ENCODE data around the gene TYRO3. TPM values are rescaled to one million over a fixed set of nuclear protein-coding genes. Genes with fewer than 3 reads are reported as not detected.
A peak's percentile ranks its signal among the peaks of the same experiment; 100 is the strongest.

TYRO3 gene
- total RNA-seq (2014; rRNA removed; shearing (Covaris generic)) = 5.2 and 7.5 TPM in 2 replicates
- 7.9 and 8.8 TPM in 2 replicates for polyA plus RNA-seq (2016; fragmentation: Nextera tagmentation; extraction: Ambion mirVana)

- H3K27me3 ChIP-seq (replicated peaks; ENCODE audit: insufficient read depth) = no peaks in the 10 kb centered on the region
- H3F3A ChIP-seq (ENCODE audit: insufficient read depth) = peaks cover 13% of the 10 kb centered on the region
- TF ChIP-seq EZH2 (IDR thresholded peaks at IDR 0.05; ENCODE audit: insufficient read depth, poor library complexity, severe bottlenecking) (no peak), EZH2phosphoT487 (IDR thresholded peaks at IDR 0.05; ENCODE audit: insufficient read depth, low read depth) (no peak)
- H3K79me2 ChIP-seq (ENCODE audit: insufficient read depth) = no peaks in the 10 kb centered on the region
- H3K9ac ChIP-seq = peak within 1 kb of the TSS; percentile 69
- peak within 1 kb of the TSS; percentile 85 for H3K4me2 ChIP-seq (ENCODE audit: unreplicated experiment)
- no peaks in the 10 kb centered on the region for H3K36me3 ChIP-seq (ENCODE audit: low read depth)
- H3K27ac ChIP-seq = peak within 1 kb of the TSS; percentile 3; the same call in 1 of the 2 replicates
- no peaks in the 10 kb centered on the region for H3K9me3 ChIP-seq (ENCODE audit: low read depth)
- no peaks in the 10 kb centered on the region for H3K9me2 ChIP-seq (ENCODE audit: insufficient read depth)
- no peaks in the 10 kb centered on the region for H4K20me1 ChIP-seq (ENCODE audit: insufficient read depth)
- peak within 1 kb of the TSS; percentile 77 for H3K4me3 ChIP-seq
- DNase-seq = peak; percentile 85
- peak within 1 kb of the TSS; percentile 77 for H2AFZ ChIP-seq
- H3K4me1 ChIP-seq (ENCODE audit: insufficient read depth) = peaks cover 15% of the 10 kb centered on the region; the same call in 1 of the 2 replicates
- in situ Hi-C loops (cut with MboI) = no loop called here
- 1 to 4% methylated on average over 13 to 55 of the region's 81 CpGs for WGBS, 2 experiments (ENCODE audit: low coverage in 1 of 2, low lambda C conversion rate in 2 of 2, missing lambda C conversion rate in 2 of 2)
Observed at GRCh38 chr15:41558400-41559238, at the start of gene TYRO3. Gene TYRO3 (plus strand): TSS chr15:41559212. CDS start chr15:41559258, 46 bp downstream.

GRCh38 chr15:41510728-41511127 is 48.3 kb upstream of the TYRO3 start:
- Histone ChIP-seq H3K4me2 (ENCODE audit: unreplicated experiment) (no peak overlapping the region), H2AFZ (no peak overlapping the region), H3K9me2 (ENCODE audit: insufficient read depth) (no peaks in the 10 kb centered on the region), H3K27me3 (replicated peaks; ENCODE audit: insufficient read depth) (peaks cover 30% of the 10 kb centered on the region), H3K27ac (no peak overlapping the region), H3F3A (ENCODE audit: insufficient read depth) (no peaks in the 10 kb centered on the region), H3K79me2 (ENCODE audit: insufficient read depth) (no peaks in the 10 kb centered on the region), H3K9me3 (ENCODE audit: low read depth) (no peaks in the 10 kb centered on the region), H3K9ac (no peak overlapping the region), H3K4me1 (ENCODE audit: insufficient read depth) (peaks cover 8% of the 10 kb centered on the region), H4K20me1 (ENCODE audit: insufficient read depth) (no peaks in the 10 kb centered on the region), H3K36me3 (ENCODE audit: low read depth) (no peaks in the 10 kb centered on the region), H3K4me3 (no peak overlapping the region)
- no peak for DNase-seq
- in situ Hi-C loops (cut with MboI) = no loop called here
- WGBS, 2 experiments (ENCODE audit: low coverage in 1 of 2, low lambda C conversion rate in 2 of 2, missing lambda C conversion rate in 2 of 2) = 85 to 90% methylated on average over 6 to 7 of the region's 7 CpGs
- no peak for TF ChIP-seq EZH2phosphoT487 (IDR thresholded peaks at IDR 0.05; ENCODE audit: insufficient read depth, low read depth)
- no peak for TF ChIP-seq EZH2 (IDR thresholded peaks at IDR 0.05; ENCODE audit: insufficient read depth, poor library complexity, severe bottlenecking)

- Histone ChIP-seq H3K79me2 (ENCODE audit: insufficient read depth) (no peaks in the 10 kb centered on the region), H3K4me1 (ENCODE audit: insufficient read depth) (peaks cover 8% of the 10 kb centered on the region), H3K4me2 (ENCODE audit: unreplicated experiment) (no peak overlapping the region), H3K27me3 (replicated peaks; ENCODE audit: insufficient read depth) (peaks cover 30% of the 10 kb centered on the region), H3K36me3 (ENCODE audit: low read depth) (no peaks in the 10 kb centered on the region), H3F3A (ENCODE audit: insufficient read depth) (no peaks in the 10 kb centered on the region), H2AFZ (no peak overlapping the region), H3K9me2 (ENCODE audit: insufficient read depth) (no peaks in the 10 kb centered on the region), H3K4me3 (no peak overlapping the region), H3K9me3 (ENCODE audit: low read depth) (no peaks in the 10 kb centered on the region), H3K9ac (no peak overlapping the region), H4K20me1 (ENCODE audit: insufficient read depth) (no peaks in the 10 kb centered on the region), H3K27ac (no peak overlapping the region)
- no peak for DNase-seq
- 28% methylated on average over 34 to 49 of the region's 56 CpGs for WGBS, 2 experiments (ENCODE audit: low coverage in 1 of 2, low lambda C conversion rate in 2 of 2, missing lambda C conversion rate in 2 of 2)
- in situ Hi-C loops (cut with MboI) = no loop called here
- no peak for TF ChIP-seq EZH2 (IDR thresholded peaks at IDR 0.05; ENCODE audit: insufficient read depth, poor library complexity, severe bottlenecking)
- no peak for TF ChIP-seq EZH2phosphoT487 (IDR thresholded peaks at IDR 0.05; ENCODE audit: insufficient read depth, low read depth)
Observed at GRCh38 chr15:41511331-41511898, 47.6 kb upstream of the TYRO3 start.

- Histone ChIP-seq H3K4me1 (ENCODE audit: insufficient read depth) (peaks cover 8% of the 10 kb centered on the region), H3K9me2 (ENCODE audit: insufficient read depth) (no peaks in the 10 kb centered on the region), H3K79me2 (ENCODE audit: insufficient read depth) (no peaks in the 10 kb centered on the region), H3K9me3 (ENCODE audit: low read depth) (no peaks in the 10 kb centered on the region), H4K20me1 (ENCODE audit: insufficient read depth) (no peaks in the 10 kb centered on the region), H3K36me3 (ENCODE audit: low read depth) (no peaks in the 10 kb centered on the region), H3K27me3 (replicated peaks; ENCODE audit: insufficient read depth) (peaks cover 30% of the 10 kb centered on the region), H3K27ac (no peak overlapping the region), H3K9ac (no peak overlapping the region), H2AFZ (no peak overlapping the region), H3K4me2 (ENCODE audit: unreplicated experiment) (peak overlapping the region; percentile 46), H3F3A (ENCODE audit: insufficient read depth) (no peaks in the 10 kb centered on the region), H3K4me3 (no peak overlapping the region)
- in situ Hi-C loops (cut with MboI) = no loop called here
- DNase-seq = no peak
- TF ChIP-seq EZH2phosphoT487 (IDR thresholded peaks at IDR 0.05; ENCODE audit: insufficient read depth, low read depth) (0 out of 2 replicates have a peak, but pooled peaks have one; percentile 41), EZH2 (IDR thresholded peaks at IDR 0.05; ENCODE audit: insufficient read depth, poor library complexity, severe bottlenecking) (no peak)
- 4 to 6% methylated on average over 47 to 48 of the region's 49 CpGs for WGBS, 2 experiments (ENCODE audit: low coverage in 1 of 2, low lambda C conversion rate in 2 of 2, missing lambda C conversion rate in 2 of 2)
Observed at GRCh38 chr15:41511899-41512369, 47.1 kb upstream of the TYRO3 start.
